NOMO-1 treated with DMSO at 0.1 percent for 48 hours (cell line): ENCODE data around the gene ZBTB49.

Source experiments
- DNase-seq: peaks from one replicate; lab custom pipeline; 2025; ENCODE audit not compliant: unreplicated experiment; lab: John Stamatoyannopoulos, UW

ZBTB49 gene

GRCh38 chr4:4355302-4355701 lies 65.3 kb downstream of the ZBTB49 start:
- DNase-seq = no peak

DNA sequence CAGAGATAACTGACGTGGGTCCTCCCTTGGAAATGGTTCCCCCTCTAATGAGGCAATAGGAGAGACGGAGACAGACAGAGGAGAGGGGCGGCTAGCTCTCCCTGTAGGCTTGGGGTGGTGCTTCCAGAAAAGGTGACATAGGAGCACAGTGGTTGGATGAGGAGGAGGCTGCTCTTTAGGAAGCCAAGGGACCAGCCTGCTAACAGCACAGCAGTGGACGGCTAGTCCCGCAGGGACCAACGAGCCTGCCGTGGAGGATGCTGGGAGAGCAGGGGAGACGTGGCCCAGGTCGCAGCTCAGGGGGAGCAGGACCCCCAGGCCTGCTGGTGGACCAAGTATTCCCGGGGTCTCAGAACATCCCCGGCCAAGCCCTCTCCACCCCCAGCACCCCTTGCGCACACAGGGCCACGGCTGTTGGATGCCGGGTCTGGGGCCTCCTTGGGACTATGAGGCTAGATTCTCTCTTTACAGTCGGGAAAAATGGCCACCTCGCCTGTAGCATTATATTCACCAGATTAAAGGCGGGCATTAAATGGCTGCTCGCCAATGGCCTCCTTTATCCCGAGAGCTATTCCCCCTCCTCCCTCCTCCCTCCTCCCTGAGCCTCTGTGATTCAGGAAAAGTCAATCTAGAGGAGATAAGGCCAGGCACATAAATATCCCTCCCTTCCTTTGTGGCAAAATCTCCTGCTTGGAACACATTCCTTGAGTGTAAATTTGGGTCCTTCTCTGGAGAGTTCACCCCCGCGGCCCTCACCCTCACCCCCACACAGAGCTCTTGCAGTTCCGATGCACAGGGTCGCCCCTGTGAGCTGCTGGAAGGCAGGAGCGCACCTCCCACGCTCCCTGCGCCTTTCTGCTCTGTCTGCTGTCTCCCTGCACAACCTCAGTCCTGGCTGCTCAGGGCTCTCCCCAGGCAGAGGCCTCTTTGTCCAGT lies 66.3 kb downstream of the ZBTB49 start:
- no peak for DNase-seq

DNA sequence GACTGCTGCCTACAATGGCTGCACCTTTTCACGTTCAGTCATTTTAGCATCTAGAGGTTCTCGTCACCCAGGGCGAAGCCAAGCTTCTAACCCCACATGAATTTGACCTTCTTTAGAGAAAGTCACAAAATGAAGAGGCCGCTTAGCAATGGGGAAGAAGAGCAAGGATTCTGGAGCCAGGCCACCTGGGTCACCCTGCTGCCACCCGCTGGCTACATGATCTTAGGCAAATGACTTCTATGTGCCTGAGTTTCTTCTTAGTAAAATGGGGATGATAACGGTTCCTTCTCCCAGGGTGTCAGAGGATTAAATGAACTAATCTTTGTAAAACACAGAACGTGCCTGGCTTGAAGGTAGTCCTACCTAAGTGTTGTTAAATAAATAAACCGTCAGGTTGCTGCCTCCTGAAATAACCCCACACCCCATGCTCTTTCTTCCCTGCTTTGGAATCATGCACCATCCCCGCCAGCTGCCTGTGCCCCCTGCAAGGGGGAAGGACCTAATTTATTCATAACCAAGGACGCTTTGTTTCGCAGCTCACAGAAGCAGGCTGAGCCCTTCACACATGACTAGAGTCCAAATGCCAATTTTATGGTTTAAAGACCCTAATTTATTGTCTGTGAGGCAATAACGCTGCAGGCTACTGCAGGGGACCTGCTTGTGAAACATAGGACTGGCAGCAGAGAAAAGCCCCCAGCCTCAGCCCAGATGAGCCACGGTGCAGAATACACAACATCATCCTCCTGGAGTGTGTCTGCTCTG lies 68.2 kb downstream of the ZBTB49 start:
- DNase-seq = no peak

GRCh38 chr4:4361883-4362282 lies 71.8 kb downstream of the ZBTB49 start:
- DNase-seq = no peak

GRCh38 chr4:4362991-4363697 lies 73.1 kb downstream of the ZBTB49 start:
- no peak for DNase-seq

DNA sequence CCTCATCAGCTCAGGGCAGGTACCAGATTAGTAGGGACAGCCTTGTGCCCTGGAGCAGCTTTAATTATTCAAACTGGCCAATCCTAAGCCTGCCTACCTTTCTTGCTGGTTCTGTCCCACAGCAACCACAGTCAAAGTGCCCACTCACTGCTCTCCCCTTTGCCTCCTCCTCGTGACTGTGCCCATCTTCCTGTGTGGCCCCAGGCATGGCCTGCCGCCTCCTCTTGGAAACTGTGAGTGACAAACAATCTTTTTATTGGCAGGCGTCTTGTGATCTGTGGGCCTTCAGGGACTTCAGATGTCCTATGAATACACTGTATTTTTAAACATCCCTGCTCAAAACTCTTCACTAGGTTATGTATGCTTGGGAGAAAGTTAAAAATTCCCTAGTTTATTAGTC lies 74.0 kb downstream of the ZBTB49 start:
- no peak for DNase-seq

DNA sequence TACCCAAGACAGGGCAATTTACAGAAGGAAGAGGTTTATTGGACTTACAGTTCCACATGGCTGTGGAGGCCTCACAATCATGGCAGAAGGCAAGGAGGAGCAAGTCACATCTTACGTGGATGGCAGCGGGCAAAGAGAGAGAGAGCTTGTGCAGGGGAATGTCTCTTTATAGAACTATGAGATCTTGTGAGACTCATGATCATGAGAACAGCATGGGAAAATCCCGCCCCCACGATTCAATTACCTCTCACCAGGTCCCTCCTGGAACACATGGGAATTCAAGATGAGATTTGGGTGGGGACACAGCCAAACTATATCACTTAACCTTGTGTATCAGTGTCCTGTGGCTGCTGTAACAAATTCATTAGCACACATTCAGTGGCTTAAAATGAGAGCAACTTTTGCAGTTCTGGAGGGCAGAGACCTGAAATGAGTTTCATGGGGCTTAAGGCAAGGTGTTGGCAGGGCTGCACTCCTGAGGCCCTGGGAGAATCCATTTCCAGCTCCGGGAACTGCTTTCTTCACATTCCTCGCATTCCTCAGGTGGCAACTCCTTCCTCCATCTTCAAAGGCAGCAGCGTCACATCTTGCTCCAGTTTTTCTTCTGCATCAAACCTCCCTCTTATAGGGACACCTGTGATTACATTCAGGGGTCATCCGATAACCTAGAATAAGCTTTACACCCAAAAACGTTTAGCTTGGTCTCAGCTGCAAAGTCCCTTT lies 74.6 kb downstream of the ZBTB49 start:
- no peak for DNase-seq

GRCh38 chr4:4368809-4369580 lies 78.9 kb downstream of the ZBTB49 start:
- no peak for DNase-seq
